Measurements from ENCODE around the gene MNAT1.

The MNAT1 gene

DNA sequence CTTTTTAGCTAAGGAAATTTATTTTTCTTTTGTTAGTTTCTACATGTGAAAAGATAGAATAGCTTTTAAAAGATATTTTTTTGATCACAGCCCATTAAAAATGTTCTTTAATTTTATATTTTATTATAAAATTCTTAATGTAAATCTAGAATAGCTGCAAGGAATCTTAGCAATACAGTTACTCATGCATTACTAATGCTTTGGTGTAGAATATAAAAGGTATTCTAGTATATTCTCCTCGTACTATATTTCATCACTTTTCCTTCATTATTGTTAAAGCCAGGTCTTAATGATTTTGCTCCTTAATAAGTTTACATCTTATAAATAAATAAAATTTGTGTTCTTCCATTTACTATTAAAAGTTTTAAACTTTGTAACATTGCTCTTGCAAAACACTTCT lies 82.6 kb downstream of the MNAT1 start:
- H3K4me2 ChIP-seq (ENCODE audit: low read length), result peak overlapping the region; percentile 60
- H3K4me1 ChIP-seq (ENCODE audit: control insufficient read depth, low read length), result peaks cover 41% of the 10 kb centered on the region
- TF ChIP-seq CTCF (IDR thresholded peaks at IDR 0.05; ENCODE audit: low read depth, low read length, poor library complexity, severe bottlenecking), result no peak
- TF ChIP-seq EZH2phosphoT487 (IDR thresholded peaks at IDR 0.05; ENCODE audit: borderline replicate concordance, low read length), result no peak
- H3F3A ChIP-seq (ENCODE audit: control insufficient read depth, insufficient read depth), result peaks cover 12% of the 10 kb centered on the region
- no peaks in the 10 kb centered on the region for H4K20me1 ChIP-seq (ENCODE audit: control insufficient read depth, insufficient read depth, low read depth, low read length)
- H3K4me3 ChIP-seq (ENCODE audit: low read length), result no peak overlapping the region; the same call in 1 of the 2 replicates
- H3K27ac ChIP-seq (ENCODE audit: low read depth, low read length), result peak overlapping the region; percentile 85; the same call in 1 of the 2 replicates
- no peaks in the 10 kb centered on the region for H3K27me3 ChIP-seq (ENCODE audit: control insufficient read depth, low read length)
- H3K79me2 ChIP-seq (ENCODE audit: control insufficient read depth, low read length), result no peaks in the 10 kb centered on the region
- H3K9me2 ChIP-seq (replicated peaks; ENCODE audit: control insufficient read depth, low read length), result no peaks in the 10 kb centered on the region
- peaks cover 35% of the 10 kb centered on the region for H3K36me3 ChIP-seq (ENCODE audit: control insufficient read depth, low read length)
- no peaks in the 10 kb centered on the region for H3K9me3 ChIP-seq (ENCODE audit: control insufficient read depth, insufficient read depth, low read length)

DNA sequence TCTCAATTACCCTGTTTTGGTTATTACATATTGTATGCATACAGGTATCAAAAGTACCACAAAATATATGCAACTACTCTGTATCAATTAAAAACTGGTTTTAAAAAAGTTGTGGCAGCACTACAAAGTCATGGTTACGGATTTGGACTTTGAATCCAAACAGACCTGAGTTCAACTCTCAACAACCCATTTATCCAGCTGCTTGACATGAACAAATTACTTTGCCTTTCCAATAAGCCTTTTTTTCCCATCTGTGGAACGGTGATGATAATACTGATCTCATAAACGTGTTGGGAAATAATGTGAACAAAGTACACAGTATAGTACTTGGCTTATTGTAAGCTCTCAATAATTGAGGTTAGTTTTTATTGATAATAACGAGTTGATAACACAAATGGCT lies 85.0 kb downstream of the MNAT1 start:
- Histone ChIP-seq H3K79me2 (ENCODE audit: control insufficient read depth, low read length) (no peaks in the 10 kb centered on the region), H3K4me3 (ENCODE audit: low read length) (no peak overlapping the region), H3K27me3 (ENCODE audit: control insufficient read depth, low read length) (no peaks in the 10 kb centered on the region), H3K4me1 (ENCODE audit: control insufficient read depth, low read length) (peaks cover 32% of the 10 kb centered on the region), H3K9me3 (ENCODE audit: control insufficient read depth, insufficient read depth, low read length) (no peaks in the 10 kb centered on the region), H3K36me3 (ENCODE audit: control insufficient read depth, low read length) (peaks cover 20% of the 10 kb centered on the region), H3K27ac (ENCODE audit: low read depth, low read length) (no peak overlapping the region), H3F3A (ENCODE audit: control insufficient read depth, insufficient read depth) (peaks cover 12% of the 10 kb centered on the region), H4K20me1 (ENCODE audit: control insufficient read depth, insufficient read depth, low read depth, low read length) (no peaks in the 10 kb centered on the region), H3K9me2 (replicated peaks; ENCODE audit: control insufficient read depth, low read length) (no peaks in the 10 kb centered on the region), H3K4me2 (ENCODE audit: low read length) (no peak overlapping the region)
- no peak for TF ChIP-seq EZH2phosphoT487 (IDR thresholded peaks at IDR 0.05; ENCODE audit: borderline replicate concordance, low read length)
- no peak for TF ChIP-seq CTCF (IDR thresholded peaks at IDR 0.05; ENCODE audit: low read depth, low read length, poor library complexity, severe bottlenecking)

DNA sequence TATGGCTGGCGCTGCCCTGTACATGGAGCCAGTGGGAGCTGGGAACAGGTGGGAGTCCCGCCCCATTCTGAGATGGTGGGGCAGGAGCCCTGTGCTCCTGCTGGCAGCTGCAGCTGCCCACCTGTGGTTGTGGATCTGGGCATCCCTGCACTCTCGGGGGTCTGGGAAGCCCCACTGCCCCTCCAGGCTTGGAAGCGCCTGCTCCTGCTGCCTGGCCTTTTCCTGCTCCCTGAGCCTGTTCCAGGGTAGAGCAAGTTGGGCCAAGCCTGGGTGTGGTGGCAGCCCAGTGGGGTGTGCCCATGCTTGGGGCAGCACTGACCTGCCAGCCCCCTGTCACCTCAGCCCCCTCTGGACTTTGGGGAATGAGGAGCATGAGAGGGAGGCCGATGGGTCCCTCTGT lies 104.0 kb downstream of the MNAT1 start:
- Histone ChIP-seq H3K27me3 (ENCODE audit: control insufficient read depth, low read length) (no peaks in the 10 kb centered on the region), H3K9me2 (replicated peaks; ENCODE audit: control insufficient read depth, low read length) (no peaks in the 10 kb centered on the region), H3K79me2 (ENCODE audit: control insufficient read depth, low read length) (no peaks in the 10 kb centered on the region), H3K9me3 (ENCODE audit: control insufficient read depth, insufficient read depth, low read length) (no peaks in the 10 kb centered on the region), H3K36me3 (ENCODE audit: control insufficient read depth, low read length) (peaks cover 16% of the 10 kb centered on the region), H3K27ac (ENCODE audit: low read depth, low read length) (no peak overlapping the region), H3F3A (ENCODE audit: control insufficient read depth, insufficient read depth) (no peaks in the 10 kb centered on the region), H3K4me3 (ENCODE audit: low read length) (no peak overlapping the region), H4K20me1 (ENCODE audit: control insufficient read depth, insufficient read depth, low read depth, low read length) (no peaks in the 10 kb centered on the region), H3K4me2 (ENCODE audit: low read length) (no peak overlapping the region), H3K4me1 (ENCODE audit: control insufficient read depth, low read length) (peaks cover 5% of the 10 kb centered on the region; the same call in 1 of the 2 replicates)
- no peak for TF ChIP-seq EZH2phosphoT487 (IDR thresholded peaks at IDR 0.05; ENCODE audit: borderline replicate concordance, low read length)

- Histone ChIP-seq H4K20me1 (ENCODE audit: control insufficient read depth, insufficient read depth, low read depth, low read length) (no peaks in the 10 kb centered on the region), H3K9me2 (replicated peaks; ENCODE audit: control insufficient read depth, low read length) (no peaks in the 10 kb centered on the region), H3F3A (ENCODE audit: control insufficient read depth, insufficient read depth) (no peaks in the 10 kb centered on the region)
Measured at GRCh38 chr14:60839057-60839456, 104.5 kb downstream of the MNAT1 start.

More at GRCh38 chr14:60839057-60839456, 104.5 kb downstream of the MNAT1 start:
- H3K4me1 ChIP-seq (ENCODE audit: control insufficient read depth, low read length), result peaks cover 10% of the 10 kb centered on the region
- H3K79me2 ChIP-seq (ENCODE audit: control insufficient read depth, low read length), result no peaks in the 10 kb centered on the region
- H3K9me3 ChIP-seq (ENCODE audit: control insufficient read depth, insufficient read depth, low read length), result no peaks in the 10 kb centered on the region
- no peaks in the 10 kb centered on the region for H3K27me3 ChIP-seq (ENCODE audit: control insufficient read depth, low read length)
- no peak for TF ChIP-seq EZH2phosphoT487 (IDR thresholded peaks at IDR 0.05; ENCODE audit: borderline replicate concordance, low read length)
- TF ChIP-seq CTCF (IDR thresholded peaks at IDR 0.05; ENCODE audit: low read depth, low read length, poor library complexity, severe bottlenecking), result no peak
- peaks cover 16% of the 10 kb centered on the region for H3K36me3 ChIP-seq (ENCODE audit: control insufficient read depth, low read length)
- H3K4me3 ChIP-seq (ENCODE audit: low read length), result no peak overlapping the region
- no peak overlapping the region for H3K4me2 ChIP-seq (ENCODE audit: low read length)
- no peak overlapping the region for H3K27ac ChIP-seq (ENCODE audit: low read depth, low read length)
